ENCODE measurements around the gene OBP2A. TPM values are rescaled to one million over a fixed set of nuclear protein-coding genes. Genes with fewer than 3 reads are reported as not detected.

Gene OBP2A
- total RNA-seq, 2 experiments from 2014 or later = not detected

- Histone ChIP-seq H3K4me2 (ENCODE audit: low read length) (no peak overlapping the region), H3K4me3 (ENCODE audit: low read depth, low read length, poor library complexity, severe bottlenecking) (no peak overlapping the region), H3K36me3 (ENCODE audit: insufficient read depth, low read length) (no peaks in the 10 kb centered on the region), H4K20me1 (ENCODE audit: insufficient read depth, low read length) (no peaks in the 10 kb centered on the region), H3K27ac (ENCODE audit: low read depth, low read length, poor library complexity, severe bottlenecking) (no peak overlapping the region), H3K4me1 (ENCODE audit: insufficient read depth, low read length, poor library complexity, severe bottlenecking) (no peaks in the 10 kb centered on the region), H3K9me2 (ENCODE audit: insufficient read depth, low read length) (no peaks in the 10 kb centered on the region), H3K9me3 (ENCODE audit: low read length) (no peaks in the 10 kb centered on the region), H2AFZ (ENCODE audit: low read length) (no peak overlapping the region), H3K79me2 (ENCODE audit: insufficient read depth, low read depth, low read length) (no peaks in the 10 kb centered on the region)
- ChIA-PET CTCF (ENCODE audit: unreplicated experiment) (no interaction called here), POLR2A (no interaction called here)
- no peak for DNase-seq (ENCODE audit: low spot score)
- no TSS peak for BruUV-seq (replicated peaks)
- no peak for TF ChIP-seq EZH2phosphoT487 (IDR thresholded peaks at IDR 0.05; ENCODE audit: borderline replicate concordance, low read depth, low read length)
- no peak for TF ChIP-seq CTCF (conservative IDR thresholded peaks at IDR 0.05; ENCODE audit: low read length)
- intact Hi-C loops (cut with micrococcal nuclease; ENCODE audit: unreplicated experiment) = no loop called here
Observed at GRCh38 chr9:135563858-135564257, 17.9 kb downstream of the OBP2A start.

DNA sequence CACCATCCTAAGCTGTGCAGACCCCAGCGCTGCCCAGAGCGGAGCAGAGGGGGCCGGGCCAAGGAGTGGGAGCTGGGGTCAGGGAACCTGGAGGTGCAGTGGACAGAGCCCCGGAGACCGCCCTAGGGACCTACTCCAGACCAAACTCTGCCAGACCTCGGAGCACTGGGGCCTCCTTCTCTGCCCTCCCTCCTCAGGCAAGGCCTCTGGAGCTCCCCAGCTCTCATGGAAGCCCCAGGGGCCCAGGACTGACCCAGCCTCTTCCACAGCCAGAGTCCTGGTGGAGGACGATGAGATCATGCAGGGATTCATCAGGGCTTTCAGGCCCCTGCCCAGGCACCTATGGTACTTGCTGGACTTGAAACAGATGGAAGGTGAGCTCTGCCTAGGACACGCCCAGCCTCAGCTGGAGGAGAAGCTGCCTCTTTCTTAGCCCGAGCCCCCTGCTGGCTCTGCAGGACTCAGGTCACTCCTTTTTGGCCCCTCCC is 19.3 kb downstream of the OBP2A start:
- ChIA-PET POLR2A (interaction anchor here (0.6 to 1.0 kb wide), 2 partner anchors 58 to 92 kb away, joined by 3 read pairs; no protein-coding TSS in a partner anchor), CTCF (ENCODE audit: unreplicated experiment) (no interaction called here)
- Histone ChIP-seq H3K4me3 (ENCODE audit: low read depth, low read length, poor library complexity, severe bottlenecking) (no peak overlapping the region), H3K9me3 (ENCODE audit: low read length) (no peaks in the 10 kb centered on the region), H3K9me2 (ENCODE audit: insufficient read depth, low read length) (no peaks in the 10 kb centered on the region), H3K36me3 (ENCODE audit: insufficient read depth, low read length) (no peaks in the 10 kb centered on the region), H3K4me2 (ENCODE audit: low read length) (no peak overlapping the region), H4K20me1 (ENCODE audit: insufficient read depth, low read length) (no peaks in the 10 kb centered on the region), H3K27ac (ENCODE audit: low read depth, low read length, poor library complexity, severe bottlenecking) (no peak overlapping the region), H2AFZ (ENCODE audit: low read length) (no peak overlapping the region), H3K4me1 (ENCODE audit: insufficient read depth, low read length, poor library complexity, severe bottlenecking) (no peaks in the 10 kb centered on the region), H3K79me2 (ENCODE audit: insufficient read depth, low read depth, low read length) (no peaks in the 10 kb centered on the region)
- DNase-seq (ENCODE audit: low spot score) = no peak
- no TSS peak for BruUV-seq (replicated peaks)
- TF ChIP-seq CTCF (conservative IDR thresholded peaks at IDR 0.05; ENCODE audit: low read length) (no peak), EZH2phosphoT487 (IDR thresholded peaks at IDR 0.05; ENCODE audit: borderline replicate concordance, low read depth, low read length) (no peak)
- intact Hi-C loops (cut with micrococcal nuclease; ENCODE audit: unreplicated experiment) = no loop called here

DNA sequence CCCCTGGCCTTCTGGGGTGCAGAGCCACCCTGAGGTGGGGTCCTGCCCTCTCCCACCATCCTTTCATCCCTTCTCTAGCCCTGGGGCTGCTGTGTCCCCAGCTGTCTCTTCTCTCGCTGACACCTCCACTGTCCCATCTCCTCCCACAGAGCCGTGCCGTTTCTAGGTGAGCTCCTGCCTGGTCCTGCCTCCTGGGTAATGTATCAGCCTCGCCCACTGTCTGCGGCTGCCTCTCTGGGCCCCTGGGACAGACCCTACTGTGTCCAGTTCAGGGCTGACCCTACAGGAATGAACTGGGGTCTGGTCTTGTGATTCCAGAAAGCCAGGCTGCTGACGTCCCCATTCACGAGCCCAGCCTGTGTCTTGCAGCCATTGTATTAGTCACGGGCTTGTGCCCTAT is 19.7 kb downstream of the OBP2A start:
- POLR2A ChIA-PET = interaction anchor here (1.0 kb wide), 1 partner anchor 92 kb away, joined by 3 read pairs; no protein-coding TSS in a partner anchor
- intact Hi-C loops (cut with micrococcal nuclease; ENCODE audit: unreplicated experiment) = no loop called here
- H4K20me1 ChIP-seq (ENCODE audit: insufficient read depth, low read length) = no peaks in the 10 kb centered on the region

More for the DNA sequence above, 19.7 kb downstream of the OBP2A start:
- Histone ChIP-seq H3K36me3 (ENCODE audit: insufficient read depth, low read length) (no peaks in the 10 kb centered on the region), H3K9me3 (ENCODE audit: low read length) (no peaks in the 10 kb centered on the region), H3K9me2 (ENCODE audit: insufficient read depth, low read length) (no peaks in the 10 kb centered on the region), H3K4me3 (ENCODE audit: low read depth, low read length, poor library complexity, severe bottlenecking) (no peak overlapping the region), H2AFZ (ENCODE audit: low read length) (no peak overlapping the region), H3K79me2 (ENCODE audit: insufficient read depth, low read depth, low read length) (no peaks in the 10 kb centered on the region), H3K27ac (ENCODE audit: low read depth, low read length, poor library complexity, severe bottlenecking) (no peak overlapping the region), H3K4me2 (ENCODE audit: low read length) (no peak overlapping the region), H3K4me1 (ENCODE audit: insufficient read depth, low read length, poor library complexity, severe bottlenecking) (no peaks in the 10 kb centered on the region)
- no peak for DNase-seq (ENCODE audit: low spot score)
- TF ChIP-seq EZH2phosphoT487 (IDR thresholded peaks at IDR 0.05; ENCODE audit: borderline replicate concordance, low read depth, low read length) (no peak), CTCF (conservative IDR thresholded peaks at IDR 0.05; ENCODE audit: low read length) (no peak)
- CTCF ChIA-PET (ENCODE audit: unreplicated experiment) = no interaction called here
- BruUV-seq (replicated peaks) = no TSS peak
